GM18526 (cell line): ENCODE data around the gene MAP7.

ENCODE experiments used
- POLR2A ChIP-seq: IDR thresholded peaks from 3 replicates; pipeline ENCODE4 v1.6.1; 2011; ENCODE audit not compliant: insufficient read length; ENCODE audit errors: extremely low read depth

MAP7 gene

GRCh38 chr6:136466777-136467176 lies 83.4 kb downstream of the MAP7 start:
- no peak for TF ChIP-seq POLR2A

GRCh38 chr6:136465766-136466303 lies 84.4 kb downstream of the MAP7 start:
- no peak for TF ChIP-seq POLR2A

- no peak for TF ChIP-seq POLR2A
These were observed 85.3 kb downstream of the MAP7 start for GRCh38 chr6:136464874-136465273.

- TF ChIP-seq POLR2A, result no peak
These were observed 86.1 kb downstream of the MAP7 start for GRCh38 chr6:136464148-136464547.

GRCh38 chr6:136463743-136464142 lies 86.5 kb downstream of the MAP7 start:
- TF ChIP-seq POLR2A, result no peak

GRCh38 chr6:136446579-136447187 lies 103.5 kb downstream of the MAP7 start:
- TF ChIP-seq POLR2A, result no peak

- no peak for TF ChIP-seq POLR2A
These were observed 104.1 kb downstream of the MAP7 start for GRCh38 chr6:136446145-136446544.

GRCh38 chr6:136445063-136445462 lies 105.2 kb downstream of the MAP7 start:
- TF ChIP-seq POLR2A, result no peak

GRCh38 chr6:136440203-136440602 lies 110.0 kb downstream of the MAP7 start:
- TF ChIP-seq POLR2A, result no peak

- no peak for TF ChIP-seq POLR2A
These were observed 110.6 kb downstream of the MAP7 start for GRCh38 chr6:136439514-136440190.

GRCh38 chr6:136438441-136438840 lies 111.8 kb downstream of the MAP7 start:
- no peak for TF ChIP-seq POLR2A

- no peak for TF ChIP-seq POLR2A
These were observed 113.0 kb downstream of the MAP7 start for GRCh38 chr6:136437246-136437645.

GRCh38 chr6:136435101-136435500 lies 115.1 kb downstream of the MAP7 start:
- no peak for TF ChIP-seq POLR2A

GRCh38 chr6:136429264-136430065 lies 120.8 kb downstream of the MAP7 start:
- TF ChIP-seq POLR2A, result no peak

GRCh38 chr6:136427378-136427717 lies 122.9 kb downstream of the MAP7 start:
- TF ChIP-seq POLR2A, result no peak
